GM18858 (cell line): ENCODE data around the gene PLCB2.
A peak's percentile ranks its signal among the peaks of the same experiment; 100 is the strongest.

Experiments
- ATAC-seq: cut with Tn5 transposase; IDR thresholded peaks from one replicate; pipeline ENCODE4 v1.9.1; 2021; ENCODE audit not compliant: unreplicated experiment

The PLCB2 gene

GRCh38 chr15:40328176-40328575, 20.4 kb upstream of the PLCB2 start:
- no peak for ATAC-seq

- ATAC-seq, result no peak
Measured at GRCh38 chr15:40327457-40327856, 19.7 kb upstream of the PLCB2 start.

- no peak for ATAC-seq
Measured at GRCh38 chr15:40325700-40326099, 18.0 kb upstream of the PLCB2 start.

- no peak for ATAC-seq
Measured at GRCh38 chr15:40325188-40325587, 17.5 kb upstream of the PLCB2 start.

- no peak for ATAC-seq
Measured at GRCh38 chr15:40323953-40324937, 16.5 kb upstream of the PLCB2 start.

- peak; percentile 84 for ATAC-seq
Measured at GRCh38 chr15:40323239-40323952, 15.7 kb upstream of the PLCB2 start, which contains the start of gene INAFM2. Gene INAFM2 (plus strand): TSS chr15:40323692. CDS start chr15:40324056, 364 bp downstream.

GRCh38 chr15:40322531-40323238, 14.9 kb upstream of the PLCB2 start:
- no peak for ATAC-seq

GRCh38 chr15:40320931-40321371, 13.2 kb upstream of the PLCB2 start:
- ATAC-seq, result no peak

GRCh38 chr15:40320409-40320808, 12.7 kb upstream of the PLCB2 start:
- ATAC-seq, result no peak

GRCh38 chr15:40317580-40317979, 9.8 kb upstream of the PLCB2 start:
- no peak for ATAC-seq

- ATAC-seq, result no peak
Measured at GRCh38 chr15:40316931-40317330, 9.2 kb upstream of the PLCB2 start.

GRCh38 chr15:40314723-40315276, 7.1 kb upstream of the PLCB2 start:
- ATAC-seq, result no peak

- no peak for ATAC-seq
Measured at GRCh38 chr15:40313531-40314398, 6.0 kb upstream of the PLCB2 start.

GRCh38 chr15:40312370-40313158, 4.8 kb upstream of the PLCB2 start:
- no peak for ATAC-seq

GRCh38 chr15:40310993-40311392, 3.3 kb upstream of the PLCB2 start:
- no peak for ATAC-seq

GRCh38 chr15:40310001-40310959, 2.5 kb upstream of the PLCB2 start:
- ATAC-seq, result no peak

GRCh38 chr15:40309344-40309862, 1.7 kb upstream of the PLCB2 start:
- ATAC-seq, result no peak

- no peak for ATAC-seq
Measured at GRCh38 chr15:40306908-40307307, 827 bp downstream of the PLCB2 start.
